Body of pancreas (tissue), 4 donors: ENCODE data around the gene NANOS2.

Experiments
- POLR2A ChIP-seq, 3 donors: fragments of 450-650 bp; IDR thresholded peaks; one replicate each; pipeline ENCODE4 v1.6.1; 2016; ENCODE audit warnings: antibody characterized with exemption in 3 of 3, mild to moderate bottlenecking in 2 of 3
- TF ChIP-seq, protein P1 (sequence below), 7 experiments: fragments of 450-650 bp in 4 of 7; fragments of 200-600 bp in 3 of 7; sonication (generic) in 3 of 7; IDR thresholded peaks; one replicate each; pipeline ENCODE4 v1.5.1; 2016 to 2019; ENCODE audit warnings: antibody characterized with exemption in 7 of 7

DNA sequence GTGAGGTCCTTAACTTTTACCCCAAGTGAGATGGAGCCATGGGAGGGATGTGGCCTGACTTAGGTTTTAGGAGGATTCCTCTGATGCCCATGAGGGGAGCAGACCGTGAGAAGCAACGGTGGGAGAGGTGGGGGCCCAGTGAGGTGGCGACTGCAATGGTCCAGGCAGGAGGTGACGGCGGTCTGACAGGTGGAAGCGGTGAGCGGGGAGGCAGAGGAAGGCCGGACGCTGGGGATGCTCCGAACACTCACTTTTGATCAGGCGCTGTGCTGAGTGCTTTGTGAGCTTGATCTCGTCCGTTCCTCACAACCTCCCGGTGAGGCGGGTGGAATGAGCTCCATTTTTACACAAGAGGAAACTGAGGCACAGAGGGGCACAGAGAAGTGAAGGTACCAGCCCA, 47.4 kb upstream of the NANOS2 start:
- TF ChIP-seq, protein P1, sequence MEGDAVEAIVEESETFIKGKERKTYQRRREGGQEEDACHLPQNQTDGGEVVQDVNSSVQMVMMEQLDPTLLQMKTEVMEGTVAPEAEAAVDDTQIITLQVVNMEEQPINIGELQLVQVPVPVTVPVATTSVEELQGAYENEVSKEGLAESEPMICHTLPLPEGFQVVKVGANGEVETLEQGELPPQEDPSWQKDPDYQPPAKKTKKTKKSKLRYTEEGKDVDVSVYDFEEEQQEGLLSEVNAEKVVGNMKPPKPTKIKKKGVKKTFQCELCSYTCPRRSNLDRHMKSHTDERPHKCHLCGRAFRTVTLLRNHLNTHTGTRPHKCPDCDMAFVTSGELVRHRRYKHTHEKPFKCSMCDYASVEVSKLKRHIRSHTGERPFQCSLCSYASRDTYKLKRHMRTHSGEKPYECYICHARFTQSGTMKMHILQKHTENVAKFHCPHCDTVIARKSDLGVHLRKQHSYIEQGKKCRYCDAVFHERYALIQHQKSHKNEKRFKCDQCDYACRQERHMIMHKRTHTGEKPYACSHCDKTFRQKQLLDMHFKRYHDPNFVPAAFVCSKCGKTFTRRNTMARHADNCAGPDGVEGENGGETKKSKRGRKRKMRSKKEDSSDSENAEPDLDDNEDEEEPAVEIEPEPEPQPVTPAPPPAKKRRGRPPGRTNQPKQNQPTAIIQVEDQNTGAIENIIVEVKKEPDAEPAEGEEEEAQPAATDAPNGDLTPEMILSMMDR (IDR thresholded peaks at IDR 0.05) = no peak
- TF ChIP-seq POLR2A (IDR thresholded peaks at IDR 0.05) = no peak
